PC-3 (cell line): ENCODE data around the gene PIM3. TPM values are rescaled to one million over a fixed set of nuclear protein-coding genes. Genes with fewer than 3 reads are reported as not detected.
A peak's percentile ranks its signal among the peaks of the same experiment; 100 is the strongest.

Experiments used
- ATAC-seq: fragments of 200-7000 bp; cut with Tn5 transposase; 2 replicates; pipeline ENCODE4 v1.9.1; 2020; ENCODE audit warnings: mild to moderate bottlenecking, moderate library complexity
- BruUV-seq: library from RNA; stranded (reverse); fragments of 400-500 nt; replicated peaks from 2 replicates; lab custom pipeline; 2021; lab: Mats Ljungman, UMichigan
- CTCF ChIA-PET: fragments of 300-600 bp; sonication (Branson Sonifier 250); formaldehyde crosslinking; loops from one replicate; lab custom pipeline; 2022; ENCODE audit warnings: antibody characterized with exemption; lab: Charles Lee
- POLR2A ChIA-PET: fragments of 300-600 bp; sonication (Branson Sonifier 250); formaldehyde crosslinking; loops from one replicate; lab custom pipeline; 2022; ENCODE audit warnings: antibody characterized with exemption; ENCODE audit not compliant: unreplicated experiment; lab: Charles Lee
- DNase-seq: peaks from one replicate; pipeline ENCODE4 v3.0.0-alpha.2; 2015
- H2AFZ ChIP-seq: fragments of 300-600 bp; sonication (generic); 2 replicates; pipeline ENCODE4 v1.6.0; 2016; ENCODE audit warnings: antibody characterized with exemption, low read length
- H3F3A ChIP-seq: fragments of 300-600 bp; sonication (generic); one replicate; pipeline ENCODE4 v1.6.0; 2017; ENCODE audit warnings: antibody characterized with exemption, low read length, control low read depth, mild to moderate bottlenecking; ENCODE audit not compliant: unreplicated experiment
- H3K27ac ChIP-seq: fragments of 300-600 bp; sonication (generic); 2 replicates; pipeline ENCODE4 v1.5.1; 2016; ENCODE audit warnings: mild to moderate bottlenecking, low read length
- H3K27me3 ChIP-seq: fragments of 300-600 bp; sonication (generic); 2 replicates; pipeline ENCODE4 v1.6.1; 2016; ENCODE audit warnings: low read length, mixed read lengths
- H3K36me3 ChIP-seq: fragments of 300-600 bp; sonication (generic); 2 replicates; pipeline ENCODE4 v1.6.1; 2016; ENCODE audit warnings: low read depth, mixed run types, low read length, mixed read lengths
- H3K4me1 ChIP-seq: fragments of 300-600 bp; sonication (generic); 2 replicates; pipeline ENCODE4 v1.5.1; 2016; ENCODE audit warnings: low read length; ENCODE audit not compliant: insufficient read depth
- H3K4me2 ChIP-seq: fragments of 300-600 bp; sonication (generic); 2 replicates; pipeline ENCODE4 v1.6.0; 2016; ENCODE audit warnings: low read length
- H3K4me3 ChIP-seq: fragments of 300-600 bp; sonication (generic); 2 replicates; pipeline ENCODE4 v1.5.1; 2016; ENCODE audit warnings: mild to moderate bottlenecking, low read length, mixed read lengths
- H3K79me2 ChIP-seq: fragments of 300-600 bp; sonication (generic); 2 replicates; pipeline ENCODE4 v1.6.1; 2017; ENCODE audit warnings: low read length, mixed read lengths
- H3K9ac ChIP-seq: fragments of 300-600 bp; sonication (generic); 2 replicates; pipeline ENCODE4 v1.6.0; 2016; ENCODE audit warnings: mild to moderate bottlenecking, low read length
- H3K9me2 ChIP-seq: fragments of 300-600 bp; sonication (generic); replicated peaks from 2 replicates; pipeline ENCODE4 v1.6.1; 2016; ENCODE audit warnings: mixed run types, low read length, mixed read lengths
- H3K9me3 ChIP-seq: fragments of 300-600 bp; sonication (generic); 2 replicates; pipeline ENCODE4 v1.6.1; 2016; ENCODE audit warnings: low read length, mixed read lengths
- H4K20me1 ChIP-seq: fragments of 300-600 bp; sonication (generic); 2 replicates; pipeline ENCODE4 v1.6.1; 2016; ENCODE audit warnings: low read length, mixed read lengths
- EZH2 ChIP-seq: fragments of 300-600 bp; sonication (generic); IDR thresholded peaks from one replicate; pipeline ENCODE4 v1.6.1; 2017; ENCODE audit warnings: antibody characterized with exemption, mild to moderate bottlenecking, low read length; ENCODE audit not compliant: unreplicated experiment
- EZH2phosphoT487 ChIP-seq: fragments of 300-600 bp; sonication (generic); IDR thresholded peaks from 2 replicates; pipeline ENCODE4 v1.6.1; 2018; ENCODE audit warnings: mild to moderate bottlenecking, antibody characterized with exemption, low read length, borderline replicate concordance
- intact Hi-C: fragments of 100-400 bp; cut with micrococcal nuclease; formaldehyde crosslinking; loops from 2 replicates; pipeline ENCODE4 v1.9.0; 2023
- total RNA-seq: library from RNA; depleted of rRNA; stranded (reverse); fragments of >200 nt; gene quantifications from 2 replicates; pipeline ENCODE4 v1.2.3, GENCODE V29; 2014
- TF ChIP-seq, protein P1 (sequence below): fragments of 300-600 bp; sonication (generic); conservative IDR thresholded peaks from 2 replicates; pipeline ENCODE4 v1.5.1; 2017; ENCODE audit warnings: antibody characterized with exemption, low read depth, mild to moderate bottlenecking, low read length

Gene PIM3
- total RNA-seq, 1 experiment from 2014 or later = 61.7 TPM

DNA sequence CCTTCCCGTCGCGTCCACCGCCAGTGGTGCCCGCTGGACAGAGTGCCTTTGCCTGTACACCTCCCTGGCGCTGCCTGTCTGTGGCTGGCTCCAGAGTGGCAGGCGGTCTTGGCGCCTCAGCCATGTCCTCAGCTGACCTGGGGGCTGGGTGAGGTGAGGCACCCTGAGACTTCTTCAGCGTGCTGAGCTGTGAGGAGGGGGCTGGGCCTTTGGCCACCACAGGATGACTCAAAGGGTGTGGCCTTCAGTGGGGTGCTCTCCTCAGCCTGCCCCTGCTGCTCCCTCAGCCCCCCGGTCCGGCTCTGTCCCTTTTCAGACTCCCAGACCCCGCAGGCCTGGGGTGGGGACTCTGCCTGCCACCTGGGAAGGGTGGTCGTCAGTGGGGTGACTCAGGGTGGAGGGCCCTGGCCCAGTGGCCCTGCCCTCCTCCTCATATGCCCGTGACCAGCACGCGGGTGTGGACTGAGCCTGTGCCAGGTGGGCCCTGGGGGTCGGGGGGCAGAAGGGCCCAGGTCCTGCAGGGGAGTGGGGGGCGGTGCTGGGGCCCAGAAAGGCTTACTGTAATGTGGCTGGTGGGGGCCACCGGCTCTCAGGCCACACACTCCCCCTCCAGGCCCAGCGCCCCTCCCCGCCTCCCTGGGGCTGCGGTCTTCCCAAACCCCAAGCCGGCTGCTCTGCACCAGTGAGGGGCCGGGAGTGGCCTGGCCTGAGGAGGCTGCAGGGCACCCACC lies 26.2 kb upstream of the PIM3 start:
- ATAC-seq (no peak), DNase-seq (peak; percentile 18)
- H3K9ac ChIP-seq = no peak overlapping the region
- H3K4me3 ChIP-seq = no peak overlapping the region
- intact Hi-C loops = loop anchor here (5.0 kb wide), 2 partner anchors 58 to 208 kb away; no protein-coding TSS in a partner anchor
- no peaks in the 10 kb centered on the region for H3K36me3 ChIP-seq
- BruUV-seq = no TSS peak
- H3K79me2 ChIP-seq = no peaks in the 10 kb centered on the region
- H3K9me3 ChIP-seq = no peaks in the 10 kb centered on the region
- CTCF ChIA-PET = no interaction called here
- no peak overlapping the region for H3K27ac ChIP-seq
- H2AFZ ChIP-seq = no peak overlapping the region
- POLR2A ChIA-PET = no interaction called here
- no peaks in the 10 kb centered on the region for H3F3A ChIP-seq
- H3K4me2 ChIP-seq = 0 out of 2 replicates have a peak overlapping the region, but pooled peaks have one; percentile 41
- no peaks in the 10 kb centered on the region for H3K9me2 ChIP-seq
- H3K4me1 ChIP-seq = peaks cover 22% of the 10 kb centered on the region
- H3K27me3 ChIP-seq = no peaks in the 10 kb centered on the region
- TF ChIP-seq EZH2phosphoT487 (no peak), EZH2 (no peak)
- TF ChIP-seq, protein P1, sequence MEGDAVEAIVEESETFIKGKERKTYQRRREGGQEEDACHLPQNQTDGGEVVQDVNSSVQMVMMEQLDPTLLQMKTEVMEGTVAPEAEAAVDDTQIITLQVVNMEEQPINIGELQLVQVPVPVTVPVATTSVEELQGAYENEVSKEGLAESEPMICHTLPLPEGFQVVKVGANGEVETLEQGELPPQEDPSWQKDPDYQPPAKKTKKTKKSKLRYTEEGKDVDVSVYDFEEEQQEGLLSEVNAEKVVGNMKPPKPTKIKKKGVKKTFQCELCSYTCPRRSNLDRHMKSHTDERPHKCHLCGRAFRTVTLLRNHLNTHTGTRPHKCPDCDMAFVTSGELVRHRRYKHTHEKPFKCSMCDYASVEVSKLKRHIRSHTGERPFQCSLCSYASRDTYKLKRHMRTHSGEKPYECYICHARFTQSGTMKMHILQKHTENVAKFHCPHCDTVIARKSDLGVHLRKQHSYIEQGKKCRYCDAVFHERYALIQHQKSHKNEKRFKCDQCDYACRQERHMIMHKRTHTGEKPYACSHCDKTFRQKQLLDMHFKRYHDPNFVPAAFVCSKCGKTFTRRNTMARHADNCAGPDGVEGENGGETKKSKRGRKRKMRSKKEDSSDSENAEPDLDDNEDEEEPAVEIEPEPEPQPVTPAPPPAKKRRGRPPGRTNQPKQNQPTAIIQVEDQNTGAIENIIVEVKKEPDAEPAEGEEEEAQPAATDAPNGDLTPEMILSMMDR = no peak
- no peaks in the 10 kb centered on the region for H4K20me1 ChIP-seq

DNA sequence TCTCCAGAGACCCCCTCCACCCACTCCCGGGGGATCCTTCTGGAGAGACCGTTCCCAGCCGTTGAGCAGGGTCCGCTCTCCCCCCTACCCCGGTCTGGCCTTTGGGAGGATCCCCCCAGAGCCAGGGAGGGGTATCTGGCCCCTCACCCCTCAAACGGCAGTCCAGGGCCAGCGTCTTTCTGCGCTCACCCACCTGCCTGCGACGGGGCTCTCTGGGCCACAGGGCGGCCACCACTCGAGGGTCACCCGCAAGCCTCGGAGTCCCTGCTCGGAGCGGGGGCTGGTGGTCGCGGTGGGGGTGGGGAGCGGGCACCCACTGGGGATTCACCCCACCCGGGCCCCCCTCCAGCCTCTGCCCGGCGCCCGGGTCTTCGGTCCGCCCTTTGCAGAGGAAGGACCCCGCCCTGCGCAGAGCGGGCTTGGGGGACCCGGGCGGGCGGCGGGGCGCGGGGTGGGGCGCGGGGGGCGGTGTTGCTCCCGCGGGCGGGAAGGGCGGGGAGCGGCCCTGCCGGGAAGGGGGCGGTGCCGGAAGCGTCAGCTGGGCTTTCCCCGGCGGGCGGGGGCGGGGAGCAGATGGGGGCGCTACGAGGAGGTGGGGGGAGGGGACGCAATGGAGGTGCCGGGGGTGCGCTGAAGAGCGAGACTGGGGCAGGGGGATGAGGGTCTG lies 25.5 kb upstream of the PIM3 start:
- no peak for DNase-seq
- no peak overlapping the region for H2AFZ ChIP-seq
- no peaks in the 10 kb centered on the region for H3K9me3 ChIP-seq
- H3K4me1 ChIP-seq = peaks cover 18% of the 10 kb centered on the region
- no peaks in the 10 kb centered on the region for H3K79me2 ChIP-seq
- H4K20me1 ChIP-seq = no peaks in the 10 kb centered on the region
- no peaks in the 10 kb centered on the region for H3F3A ChIP-seq
- ATAC-seq = no peak
- ChIA-PET POLR2A (no interaction called here), CTCF (no interaction called here)
- BruUV-seq = no TSS peak
- H3K4me2 ChIP-seq = 0 out of 2 replicates have a peak overlapping the region, but pooled peaks have one; percentile 41
- H3K27ac ChIP-seq = no peak overlapping the region
- H3K9me2 ChIP-seq = no peaks in the 10 kb centered on the region
- no peaks in the 10 kb centered on the region for H3K27me3 ChIP-seq
- intact Hi-C loops = loop anchor here (5.0 kb wide), 2 partner anchors 57 to 207 kb away; no protein-coding TSS in a partner anchor
- H3K36me3 ChIP-seq = no peaks in the 10 kb centered on the region
- H3K9ac ChIP-seq = no peak overlapping the region
- H3K4me3 ChIP-seq = no peak overlapping the region
- TF ChIP-seq EZH2 (no peak), EZH2phosphoT487 (no peak)
- TF ChIP-seq, protein P1 = no peak
